Left renal cortex interstitium (tissue), 4 donors: ENCODE data around the gene CEP104. TPM values are rescaled to one million over a fixed set of nuclear protein-coding genes. Genes with fewer than 3 reads are reported as not detected.
"Not testable (repeated sequence)": the region's sequence is repeated elsewhere in the genome, so short reads cannot be mapped to it uniquely, and the experiment has no call there.

Source experiments
- DNase-seq, 4 donors: peaks; one replicate each; pipeline ENCODE4 v3.0.0-alpha.2; 2013; ENCODE audit warnings: low read depth in 4 of 4, low spot score in 2 of 4, missing footprints in 1 of 4
- polyA plus RNA-seq, 4 donors: library from polyadenylated mRNA; unstranded; fragments of 120-200 nt; gene quantifications; one replicate each; pipeline ENCODE4 v1.2.1, GENCODE V29; 2013; ENCODE audit not compliant: insufficient read length in 4 of 4

CEP104 gene
- polyA plus RNA-seq, 4 donors, result 30.5 to 41.6 (median 37.1) TPM

DNA sequence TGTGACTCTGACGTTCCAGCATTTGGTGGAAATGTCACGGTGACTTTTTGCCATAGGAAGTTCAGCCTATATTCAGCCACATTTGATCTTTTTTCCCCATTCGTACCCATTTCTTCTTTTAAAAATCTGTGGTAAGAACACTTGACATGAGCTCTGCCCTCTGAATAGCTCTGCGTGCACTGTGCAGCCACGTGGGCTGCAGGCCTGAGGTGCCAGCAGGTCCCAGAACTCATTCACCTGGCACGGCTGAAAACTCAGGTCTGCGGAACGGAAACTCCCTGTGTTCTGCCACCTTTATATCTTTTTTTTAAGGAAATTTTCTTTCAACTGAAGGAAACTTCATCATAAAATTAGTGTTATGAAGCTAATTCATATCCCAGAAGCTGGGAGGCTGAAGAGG is 28.6 kb downstream of the CEP104 start:
- no peak for DNase-seq

- DNase-seq, result no peak
These were observed 29.2 kb downstream of the CEP104 start for GRCh38 chr1:3827813-3828307.

DNA sequence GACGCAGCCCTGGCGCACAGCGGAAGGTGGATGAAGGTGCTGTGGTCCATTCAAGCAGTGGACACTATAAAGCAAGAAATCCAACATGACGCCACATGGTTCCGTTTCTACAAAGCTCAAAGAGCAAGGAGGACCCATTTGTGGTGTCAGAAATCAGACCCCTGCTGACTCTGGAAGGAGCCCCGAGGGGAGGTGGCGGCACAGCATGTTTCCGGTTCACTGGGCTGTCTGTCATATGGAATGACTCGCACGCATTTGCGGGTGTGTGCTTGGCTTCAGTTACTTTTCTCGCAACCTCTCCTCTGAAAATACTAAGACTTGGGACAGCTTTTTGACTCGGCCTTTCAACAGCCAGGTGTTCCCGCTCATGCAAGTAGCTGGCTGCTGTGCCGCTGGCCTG is 31.7 kb downstream of the CEP104 start:
- no peak for DNase-seq

DNA sequence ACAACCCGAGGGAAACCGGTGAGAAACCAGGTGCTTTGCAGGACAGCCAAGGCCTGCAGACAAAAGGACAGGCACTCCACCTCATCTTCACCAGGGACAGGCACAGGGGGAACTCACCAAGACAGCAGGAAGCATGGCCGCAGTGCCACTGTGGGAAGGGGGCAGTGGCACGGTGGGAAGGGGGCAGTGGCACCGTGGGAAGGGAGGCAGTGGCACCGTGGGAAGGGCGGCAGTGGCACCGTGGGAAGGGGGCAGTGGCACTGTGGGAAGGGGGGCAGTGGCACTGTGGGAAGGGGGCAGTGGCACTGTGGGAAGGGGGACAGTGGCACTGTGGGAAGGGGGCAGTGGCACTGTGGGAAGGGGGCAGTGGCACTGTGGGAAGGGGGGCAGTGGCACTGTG is 32.4 kb downstream of the CEP104 start:
- DNase-seq, result no peak

DNA sequence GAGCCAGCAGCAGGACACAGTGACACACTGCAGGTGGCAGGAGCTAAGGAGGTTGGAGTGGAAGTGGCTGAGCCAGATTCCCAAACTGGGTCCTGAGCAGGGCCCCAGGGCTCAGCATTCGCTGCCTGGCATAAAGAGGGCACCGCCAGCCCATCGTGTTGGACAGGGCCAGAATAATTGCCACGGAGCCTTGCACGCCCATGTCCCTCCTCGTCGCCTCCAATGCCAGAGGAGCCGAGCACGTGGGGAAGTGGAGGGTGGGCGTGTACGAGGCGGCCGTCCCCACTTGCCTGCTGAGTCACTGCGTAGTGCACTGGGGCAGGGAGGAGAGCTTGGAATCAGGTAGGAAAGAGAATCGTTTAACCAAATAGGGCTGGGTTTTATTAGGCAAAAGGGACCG is 34.6 kb downstream of the CEP104 start:
- DNase-seq, result no peak

- DNase-seq, result no peak
These were observed 35.1 kb downstream of the CEP104 start for GRCh38 chr1:3821908-3822307.

- DNase-seq, result no peak
These were observed 35.6 kb downstream of the CEP104 start for GRCh38 chr1:3821447-3821846.

DNA sequence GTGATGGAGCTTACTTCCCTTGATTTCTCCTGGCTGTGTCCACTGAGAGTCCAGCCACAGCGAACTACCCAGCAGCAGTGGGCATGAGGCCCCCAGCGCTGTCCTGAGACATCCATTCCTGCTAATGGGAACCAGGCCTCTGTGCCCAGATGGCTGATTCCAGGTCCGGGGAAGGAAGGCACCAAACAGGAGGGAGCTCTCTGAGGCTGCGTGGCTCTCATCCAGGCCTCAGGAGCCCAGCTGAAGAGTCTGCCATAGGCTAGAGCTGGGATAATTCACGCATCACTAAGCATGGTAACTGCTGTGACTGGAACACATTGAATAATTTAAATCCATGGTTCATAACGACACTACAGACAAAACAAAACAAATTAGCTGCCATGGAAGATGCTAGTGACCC is 36.0 kb downstream of the CEP104 start:
- no peak for DNase-seq

DNA sequence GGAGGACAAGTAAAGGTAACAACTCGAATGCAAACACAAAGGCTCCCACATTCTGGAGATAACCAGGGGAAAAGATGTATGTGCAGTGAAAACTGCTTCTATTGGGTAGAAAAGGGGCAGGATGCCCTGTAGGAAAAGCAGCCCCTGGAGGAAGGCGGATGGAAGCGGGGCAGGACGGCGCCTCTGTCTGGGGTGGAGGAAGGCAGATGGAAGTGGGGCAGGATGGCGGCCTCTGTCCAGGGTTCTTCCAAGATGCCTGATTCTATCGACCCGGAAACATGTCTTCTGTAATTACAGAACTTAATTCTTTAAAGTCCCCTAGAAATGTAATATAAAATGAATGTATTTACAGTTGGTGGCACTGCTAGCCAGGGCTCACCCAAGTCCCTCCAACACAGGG is 36.7 kb downstream of the CEP104 start:
- no peak for DNase-seq

DNA sequence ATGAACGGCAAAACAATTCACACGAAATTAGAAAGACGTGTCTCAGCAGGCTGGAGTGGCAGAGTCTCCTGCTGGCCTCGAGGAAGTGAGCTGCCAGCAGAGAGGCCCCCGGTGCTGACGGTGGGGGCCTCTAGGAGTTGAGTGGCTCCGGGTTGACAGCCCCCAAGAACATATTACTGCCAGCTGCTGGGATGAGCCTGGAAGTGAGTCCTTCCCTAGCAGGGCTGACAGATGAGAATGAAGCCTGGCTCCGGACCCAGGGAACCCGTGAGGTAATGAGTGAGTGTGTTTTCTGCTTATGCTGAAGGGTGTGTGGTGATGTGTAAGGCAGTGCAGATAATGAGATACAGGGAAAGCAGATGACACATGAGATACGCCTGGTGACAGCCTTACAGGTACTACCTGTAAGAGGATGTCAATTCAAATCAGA is 37.2 kb downstream of the CEP104 start:
- DNase-seq, result no peak

DNA sequence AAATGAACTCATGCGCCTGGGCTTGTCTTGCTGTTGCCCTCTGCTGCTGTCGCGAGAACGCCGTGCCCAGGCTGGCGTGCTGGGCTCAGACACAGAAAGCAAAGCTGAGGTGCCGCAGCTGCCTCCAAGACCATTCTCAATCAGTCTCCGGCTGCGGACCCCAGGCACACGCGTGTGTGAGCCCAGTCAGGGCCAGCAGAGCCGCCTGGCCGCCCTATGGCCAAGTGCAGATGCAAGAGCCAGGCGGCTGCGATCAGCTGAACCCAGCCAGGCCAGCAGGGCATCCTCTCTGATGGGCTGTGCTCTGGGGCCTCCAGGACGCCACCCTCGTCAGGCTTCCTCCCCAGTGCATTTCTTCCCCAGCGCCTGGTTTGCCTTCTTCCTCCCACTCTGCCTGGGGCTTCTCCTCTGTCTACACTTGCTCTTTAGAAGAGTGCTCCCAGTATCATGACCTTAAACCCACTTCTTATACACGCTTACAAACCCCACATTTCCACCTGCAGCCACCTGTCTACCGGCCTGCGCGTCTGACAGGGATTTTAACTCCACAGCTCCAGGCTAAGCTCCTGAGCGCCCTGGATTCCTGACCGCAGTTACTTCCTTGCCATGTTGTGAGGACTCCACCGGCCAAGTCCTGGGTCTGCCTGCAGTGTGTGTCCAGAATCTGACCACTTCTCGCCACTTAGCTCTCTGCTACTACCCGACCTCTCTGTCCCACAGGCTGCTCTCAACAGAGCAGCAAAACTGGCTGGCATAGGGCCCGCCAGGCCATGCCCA is 39.0 kb downstream of the CEP104 start:
- DNase-seq, result no peak

DNA sequence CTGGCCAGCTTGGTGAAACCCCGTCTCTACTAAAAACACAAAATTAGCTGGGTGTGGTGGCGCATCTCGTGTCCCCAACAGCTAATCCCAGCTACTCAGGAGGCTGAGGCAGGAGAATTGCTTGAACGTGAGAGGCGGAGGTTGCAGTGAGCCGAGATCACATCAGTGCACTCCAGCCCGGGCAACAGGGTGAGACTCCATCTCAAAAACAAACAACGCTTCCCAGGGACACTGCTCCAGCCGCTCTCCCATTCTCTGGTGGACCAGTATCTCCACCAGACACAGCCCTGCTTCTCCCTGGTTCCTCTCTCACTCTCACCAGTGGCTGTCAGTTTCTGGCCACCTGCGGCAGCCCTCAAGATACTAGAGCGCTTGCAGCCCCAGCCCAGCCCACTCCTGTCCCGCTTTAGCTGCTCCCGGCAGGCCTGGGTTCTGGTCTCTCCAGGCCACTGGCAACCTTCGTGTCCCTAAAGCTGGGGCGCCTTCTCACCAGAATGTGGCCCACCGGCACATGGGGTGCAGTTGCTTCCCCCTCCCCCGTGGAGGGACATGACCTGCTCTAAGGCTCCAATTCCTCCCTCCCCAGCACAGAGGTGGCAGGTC is 39.8 kb downstream of the CEP104 start:
- DNase-seq, result no peak

DNA sequence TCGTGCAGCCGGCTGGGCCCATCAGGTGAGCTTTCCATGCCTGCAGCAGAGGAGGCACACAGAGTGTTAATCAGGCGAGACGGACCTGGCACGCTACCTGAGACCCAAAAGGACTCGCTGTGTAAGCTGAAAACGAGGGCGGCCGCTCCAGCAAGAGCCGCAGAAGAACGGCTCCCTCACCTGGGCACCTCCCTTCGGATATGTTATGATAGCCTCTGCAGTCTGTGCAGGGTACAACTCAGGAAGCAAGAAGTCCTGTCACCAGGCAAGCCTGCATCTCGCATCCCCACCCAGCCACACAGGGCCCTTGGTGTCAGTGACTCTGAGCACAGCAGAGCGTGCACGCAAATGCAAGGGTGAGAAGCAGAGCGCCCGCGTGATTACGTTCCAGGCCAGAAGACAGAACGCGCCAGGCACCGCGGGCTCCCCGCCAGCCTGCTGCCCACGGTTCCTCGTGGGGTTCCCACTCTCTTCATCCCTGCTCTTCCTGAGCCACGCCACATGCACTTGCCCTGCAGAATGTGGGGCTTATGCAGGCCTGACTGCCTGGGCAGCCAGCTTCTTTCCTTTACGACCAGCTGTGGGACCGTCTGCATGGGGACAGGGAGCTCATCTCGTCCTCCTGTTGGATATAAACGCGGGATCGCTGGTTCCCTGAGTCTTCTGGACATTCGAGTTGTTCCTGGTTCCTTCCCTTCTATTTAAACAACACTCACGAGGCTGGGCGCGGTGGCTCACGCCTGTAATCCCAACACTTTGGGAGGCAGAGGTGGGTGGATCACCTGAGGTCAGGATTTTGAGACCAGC is 40.5 kb downstream of the CEP104 start:
- DNase-seq, result no peak

GRCh38 chr1:3814771-3815561 is 42.0 kb downstream of the CEP104 start:
- no peak for DNase-seq

DNA sequence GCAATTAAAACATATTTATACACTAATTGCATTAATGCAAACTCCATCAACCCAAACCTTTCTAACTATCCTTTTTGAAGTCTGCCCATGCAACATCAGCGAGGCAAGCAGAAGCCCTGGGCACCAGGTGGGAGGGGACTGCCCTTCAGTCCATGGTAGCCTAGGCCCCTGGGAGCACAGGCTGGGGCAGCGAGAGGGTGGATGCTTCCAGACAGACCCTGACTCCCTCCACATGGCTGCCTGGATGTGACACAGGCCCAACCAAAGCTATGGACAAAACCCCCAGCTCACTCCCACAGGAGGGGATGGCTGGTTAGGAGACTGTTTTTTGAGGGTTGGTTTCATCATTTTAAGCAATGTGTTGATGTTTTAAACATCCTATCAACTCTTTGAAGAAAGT is 42.9 kb downstream of the CEP104 start:
- DNase-seq, result no peak

- DNase-seq, result no peak
These were observed 45.5 kb downstream of the CEP104 start for GRCh38 chr1:3811595-3811911.

DNA sequence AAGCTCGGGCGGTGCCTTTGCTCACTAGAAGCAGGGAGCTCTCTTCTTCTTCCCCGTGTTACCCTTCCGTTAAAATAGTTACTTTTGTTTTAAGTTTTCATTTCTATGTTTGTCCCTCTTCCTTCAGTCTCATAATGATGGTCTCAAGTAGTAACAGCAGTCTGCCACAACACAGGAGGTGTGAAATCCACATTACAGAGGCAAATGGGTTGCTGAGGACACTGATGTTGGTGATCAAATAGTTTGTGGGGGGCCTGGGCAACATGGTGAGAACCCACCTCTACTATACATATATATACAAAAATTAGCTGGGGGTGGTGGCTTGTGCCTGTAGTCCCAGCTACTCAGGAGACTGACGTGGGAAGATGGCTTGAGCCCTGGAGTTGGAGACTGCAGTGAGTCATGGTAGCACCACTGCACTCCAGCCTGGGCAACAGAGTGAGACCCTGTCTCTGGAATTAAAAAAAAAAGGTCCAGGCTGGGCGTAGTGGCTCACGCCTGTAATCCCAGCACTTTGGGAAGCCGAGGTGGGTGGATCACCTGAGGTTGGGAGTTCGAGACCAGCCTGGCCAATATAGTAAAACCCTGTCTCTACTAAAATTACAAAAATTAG is 46.8 kb downstream of the CEP104 start:
- DNase-seq, result not testable (repeated sequence)

GRCh38 chr1:3809680-3810079 is 47.3 kb downstream of the CEP104 start:
- DNase-seq, result no peak

GRCh38 chr1:3807769-3808168 is 49.2 kb downstream of the CEP104 start:
- no peak for DNase-seq

DNA sequence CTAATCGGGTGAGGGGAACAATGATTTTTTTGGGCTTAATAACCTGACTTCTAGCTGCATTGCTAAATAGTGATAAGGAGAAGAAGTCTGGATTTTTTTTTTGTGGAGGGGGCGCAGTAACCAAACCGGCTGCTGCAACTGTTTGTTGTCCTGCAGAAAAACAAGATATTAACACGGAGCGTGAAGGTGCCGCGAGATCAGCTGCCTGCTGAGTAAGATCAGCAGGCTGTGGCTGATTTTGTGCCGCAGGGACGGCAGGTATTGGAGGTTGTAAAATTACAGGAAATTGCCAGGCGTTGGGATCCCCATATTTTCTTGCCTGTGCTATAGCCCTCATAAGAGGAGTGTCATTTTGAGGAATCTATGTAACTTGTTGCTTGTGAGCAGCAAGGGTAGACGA is 52.0 kb downstream of the CEP104 start:
- DNase-seq, result no peak

GRCh38 chr1:3804627-3804944 is 52.4 kb downstream of the CEP104 start:
- DNase-seq, result not testable (repeated sequence)
